Measurements from ENCODE around the gene UBE3A. TPM values are rescaled to one million over a fixed set of nuclear protein-coding genes. Genes with fewer than 3 reads are reported as not detected.

The UBE3A gene
- total RNA-seq, 1 donor from 2014 or later, result 102 TPM

GRCh38 chr15:25342629-25343028 lies 96.2 kb downstream of the UBE3A start:
- Histone ChIP-seq H2AFZ (ENCODE audit: low read depth, low read length) (no peak overlapping the region), H3K4me3 (ENCODE audit: insufficient read depth, low read depth, low read length) (no peak overlapping the region), H3K4me1 (ENCODE audit: insufficient read depth, low read length) (no peaks in the 10 kb centered on the region), H3K79me2 (ENCODE audit: insufficient read depth, low read length) (peaks cover 31% of the 10 kb centered on the region), H3K9ac (ENCODE audit: low read length) (no peak overlapping the region), H3K27me3 (ENCODE audit: insufficient read depth, low read length) (no peaks in the 10 kb centered on the region), H4K20me1 (ENCODE audit: insufficient read depth, low read length) (peaks cover 19% of the 10 kb centered on the region), H3K36me3 (ENCODE audit: insufficient read depth, low read length) (peaks cover 16% of the 10 kb centered on the region), H3K9me3 (ENCODE audit: insufficient read depth, low read depth, low read length) (no peaks in the 10 kb centered on the region), H3K27ac (ENCODE audit: low read depth, low read length) (no peak overlapping the region), H3K4me2 (ENCODE audit: low read length) (no peak overlapping the region)
- Mint-ChIP-seq H3K36me3 (ENCODE audit: low read depth, unreplicated experiment) (no peaks in the 10 kb centered on the region), H3K27me3 (ENCODE audit: low read depth, unreplicated experiment) (no peaks in the 10 kb centered on the region), H3K27ac (ENCODE audit: unreplicated experiment) (no peak overlapping the region), H3K9me3 (ENCODE audit: unreplicated experiment) (peaks cover 1% of the 10 kb centered on the region), H3K4me1 (ENCODE audit: low read depth, unreplicated experiment) (peaks cover 15% of the 10 kb centered on the region), H3K4me3 (ENCODE audit: unreplicated experiment) (no peak overlapping the region)
- TF ChIP-seq EZH2 (IDR thresholded peaks at IDR 0.05; ENCODE audit: insufficient read depth, low read length) (no peak), CTCF (IDR thresholded peaks at IDR 0.05; ENCODE audit: insufficient read depth, low read depth, low read length) (no peak)
- FAIRE-seq, result no peak
- no peak for DNase-seq (ENCODE audit: low read depth)

DNA sequence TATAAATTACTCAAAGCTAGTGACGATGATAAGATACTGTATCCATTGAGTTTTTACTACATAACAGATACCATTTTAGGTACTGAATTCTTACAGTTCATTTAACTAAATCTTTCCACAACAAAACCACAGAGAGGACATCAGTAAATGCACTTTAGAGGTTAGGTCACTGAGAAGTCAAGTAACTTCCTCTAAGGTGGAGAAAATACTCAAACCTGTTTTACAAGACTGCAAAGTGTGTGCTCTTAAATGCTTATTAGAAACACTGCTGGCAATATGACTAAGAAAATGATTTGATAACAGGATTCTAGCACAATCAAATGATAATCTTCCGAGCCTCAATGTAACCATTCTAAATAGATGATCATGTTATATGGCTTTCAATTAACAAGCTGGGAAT lies 99.4 kb downstream of the UBE3A start:
- H3K9ac ChIP-seq (ENCODE audit: low read length), result no peak overlapping the region
- FAIRE-seq (peak; percentile 37), DNase-seq (ENCODE audit: low read depth) (no peak)
- H2AFZ ChIP-seq (ENCODE audit: low read depth, low read length), result no peak overlapping the region
- H3K4me1 Mint-ChIP-seq (ENCODE audit: low read depth, unreplicated experiment), result peaks cover 9% of the 10 kb centered on the region
- H3K4me3 Mint-ChIP-seq (ENCODE audit: unreplicated experiment), result no peak overlapping the region
- no peak overlapping the region for H3K4me2 ChIP-seq (ENCODE audit: low read length)
- H3K9me3 Mint-ChIP-seq (ENCODE audit: unreplicated experiment), result peaks cover 1% of the 10 kb centered on the region
- no peak for TF ChIP-seq CTCF (IDR thresholded peaks at IDR 0.05; ENCODE audit: insufficient read depth, low read depth, low read length)
- no peak for TF ChIP-seq EZH2 (IDR thresholded peaks at IDR 0.05; ENCODE audit: insufficient read depth, low read length)
- H3K9me3 ChIP-seq (ENCODE audit: insufficient read depth, low read depth, low read length), result no peaks in the 10 kb centered on the region
- no peak overlapping the region for H3K27ac Mint-ChIP-seq (ENCODE audit: unreplicated experiment)
- no peaks in the 10 kb centered on the region for H3K4me1 ChIP-seq (ENCODE audit: insufficient read depth, low read length)
- peaks cover 21% of the 10 kb centered on the region for H3K36me3 ChIP-seq (ENCODE audit: insufficient read depth, low read length)
- H3K27me3 ChIP-seq (ENCODE audit: insufficient read depth, low read length), result no peaks in the 10 kb centered on the region
- no peak overlapping the region for H3K27ac ChIP-seq (ENCODE audit: low read depth, low read length)
- H3K36me3 Mint-ChIP-seq (ENCODE audit: low read depth, unreplicated experiment), result peaks cover 12% of the 10 kb centered on the region
- H3K27me3 Mint-ChIP-seq (ENCODE audit: low read depth, unreplicated experiment), result no peaks in the 10 kb centered on the region
- H3K79me2 ChIP-seq (ENCODE audit: insufficient read depth, low read length), result peaks cover 19% of the 10 kb centered on the region
- H4K20me1 ChIP-seq (ENCODE audit: insufficient read depth, low read length), result peaks cover 4% of the 10 kb centered on the region
- no peak overlapping the region for H3K4me3 ChIP-seq (ENCODE audit: insufficient read depth, low read depth, low read length)

DNA sequence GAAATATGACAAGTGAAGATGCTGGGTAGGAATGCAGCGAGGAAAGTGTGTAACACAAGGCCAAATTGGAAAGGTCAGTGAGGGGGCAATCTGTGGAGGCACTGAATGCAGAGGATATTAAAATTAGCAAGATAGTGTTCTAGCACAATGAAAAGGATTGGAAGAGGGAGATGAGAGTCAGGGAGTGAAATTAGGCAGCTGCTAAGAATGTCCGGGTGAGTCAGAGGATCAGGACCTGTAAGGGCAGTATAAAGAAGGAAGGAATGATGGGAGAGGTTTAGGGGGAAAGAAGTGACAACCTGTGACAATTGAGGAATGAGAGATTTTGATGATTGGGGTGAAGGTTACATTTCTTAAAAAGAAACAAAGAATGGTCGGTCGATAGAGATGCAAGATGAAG lies 103.5 kb downstream of the UBE3A start:
- H3K4me3 ChIP-seq (ENCODE audit: insufficient read depth, low read depth, low read length), result no peak overlapping the region
- H3K27me3 Mint-ChIP-seq (ENCODE audit: low read depth, unreplicated experiment), result no peaks in the 10 kb centered on the region
- no peaks in the 10 kb centered on the region for H3K4me1 ChIP-seq (ENCODE audit: insufficient read depth, low read length)
- H3K9ac ChIP-seq (ENCODE audit: low read length), result no peak overlapping the region
- no peaks in the 10 kb centered on the region for H3K27me3 ChIP-seq (ENCODE audit: insufficient read depth, low read length)
- DNase-seq (ENCODE audit: low read depth) (no peak), FAIRE-seq (no peak)
- H3K27ac ChIP-seq (ENCODE audit: low read depth, low read length), result no peak overlapping the region
- TF ChIP-seq CTCF (IDR thresholded peaks at IDR 0.05; ENCODE audit: insufficient read depth, low read depth, low read length) (no peak), EZH2 (IDR thresholded peaks at IDR 0.05; ENCODE audit: insufficient read depth, low read length) (no peak)
- no peaks in the 10 kb centered on the region for H3K9me3 ChIP-seq (ENCODE audit: insufficient read depth, low read depth, low read length)
- peaks cover 21% of the 10 kb centered on the region for H3K36me3 ChIP-seq (ENCODE audit: insufficient read depth, low read length)
- H3K4me2 ChIP-seq (ENCODE audit: low read length), result no peak overlapping the region
- H3K79me2 ChIP-seq (ENCODE audit: insufficient read depth, low read length), result peaks cover 3% of the 10 kb centered on the region
- H3K27ac Mint-ChIP-seq (ENCODE audit: unreplicated experiment), result no peak overlapping the region
- no peak overlapping the region for H2AFZ ChIP-seq (ENCODE audit: low read depth, low read length)
- H3K4me3 Mint-ChIP-seq (ENCODE audit: unreplicated experiment), result no peak overlapping the region
- H3K36me3 Mint-ChIP-seq (ENCODE audit: low read depth, unreplicated experiment), result peaks cover 22% of the 10 kb centered on the region
- H4K20me1 ChIP-seq (ENCODE audit: insufficient read depth, low read length), result no peaks in the 10 kb centered on the region
- peaks cover 4% of the 10 kb centered on the region for H3K9me3 Mint-ChIP-seq (ENCODE audit: unreplicated experiment)
- H3K4me1 Mint-ChIP-seq (ENCODE audit: low read depth, unreplicated experiment), result peaks cover 13% of the 10 kb centered on the region

All from astrocyte (in vitro differentiated cells and primary cell).